Naive thymus-derived CD8-positive, alpha-beta T cell (primary cell): ENCODE measurements around the gene LTA. TPM values are rescaled to one million over a fixed set of nuclear protein-coding genes. Genes with fewer than 3 reads are reported as not detected.

Experiments used
- ATAC-seq, 2 donors: fragments of 150-1000 bp; cut with Tn5 transposase in 1 of 2; sonication (Bioruptor Pico), chemical (Tn5 transposase) in 1 of 2; 1 replicate in 1 of 2; 2 replicates in 1 of 2; pipeline ENCODE4 v1.10.0; 2021; ENCODE audit warnings: mild to moderate bottlenecking in 2 of 2, moderate library complexity in 2 of 2
- POLR2A ChIA-PET: fragments of 350-600 bp; sonication (Branson Sonifier 250); formaldehyde crosslinking; loops from one replicate; lab custom pipeline; 2021; ENCODE audit warnings: antibody characterized with exemption; lab: Charles Lee
- DNase-seq, 10 donors: peaks; one replicate each; pipeline versions ENCODE4 v3.0.0 to v3.0.0-alpha.2; 2020 to 2022
- H3K27ac Mint-ChIP-seq, 10 donors: one replicate each; pipeline ENCODE4 v1.8.0; 2020 to 2022; ENCODE audit warnings: mild to moderate bottlenecking in 10 of 10, mixed read lengths in 10 of 10, moderate library complexity in 4 of 10, inconsistent platforms in 1 of 10
- H3K27me3 Mint-ChIP-seq, 5 donors: one replicate each; pipeline ENCODE4 v1.8.0; 2021 to 2022; ENCODE audit warnings: mixed read lengths in 5 of 5
- H3K36me3 Mint-ChIP-seq, 3 donors: one replicate each; pipeline ENCODE4 v1.8.0; 2020 to 2022; ENCODE audit warnings: mixed read lengths in 3 of 3, mild to moderate bottlenecking in 2 of 3, inconsistent platforms in 1 of 3
- H3K4me1 Mint-ChIP-seq, 4 donors: one replicate each; pipeline ENCODE4 v1.8.0; 2021 to 2022; ENCODE audit warnings: mixed read lengths in 4 of 4
- H3K4me3 Mint-ChIP-seq, 10 donors: one replicate each; pipeline ENCODE4 v1.8.0; 2020 to 2022; ENCODE audit warnings: mild to moderate bottlenecking in 10 of 10, mixed read lengths in 10 of 10, moderate library complexity in 6 of 10, inconsistent platforms in 1 of 10
- H3K9me3 Mint-ChIP-seq, 9 donors: one replicate each; pipeline ENCODE4 v1.8.0; 2020 to 2022; ENCODE audit warnings: mixed read lengths in 9 of 9, mild to moderate bottlenecking in 3 of 9, inconsistent platforms in 1 of 9, moderate library complexity in 1 of 9
- polyA plus RNA-seq, 3 donors: library from polyadenylated mRNA; unstranded; fragments of 300-500 nt; fragmentation: Illumina TruSeq; gene quantifications; one replicate each; pipeline ENCODE4 v1.2.3, GENCODE V29; 2021
- total RNA-seq, 8 experiments: library from RNA in 2 of 8; stranded (reverse) in 2 of 8; gene quantifications; one replicate each; pipeline ENCODE4 v1.2.3 and lab custom pipeline; 2021 to 2026

Gene LTA
- total and polyA plus RNA-seq, 5 experiments from 2014 or later = 11.0 to 40.1 (median 16.2) TPM

DNA sequence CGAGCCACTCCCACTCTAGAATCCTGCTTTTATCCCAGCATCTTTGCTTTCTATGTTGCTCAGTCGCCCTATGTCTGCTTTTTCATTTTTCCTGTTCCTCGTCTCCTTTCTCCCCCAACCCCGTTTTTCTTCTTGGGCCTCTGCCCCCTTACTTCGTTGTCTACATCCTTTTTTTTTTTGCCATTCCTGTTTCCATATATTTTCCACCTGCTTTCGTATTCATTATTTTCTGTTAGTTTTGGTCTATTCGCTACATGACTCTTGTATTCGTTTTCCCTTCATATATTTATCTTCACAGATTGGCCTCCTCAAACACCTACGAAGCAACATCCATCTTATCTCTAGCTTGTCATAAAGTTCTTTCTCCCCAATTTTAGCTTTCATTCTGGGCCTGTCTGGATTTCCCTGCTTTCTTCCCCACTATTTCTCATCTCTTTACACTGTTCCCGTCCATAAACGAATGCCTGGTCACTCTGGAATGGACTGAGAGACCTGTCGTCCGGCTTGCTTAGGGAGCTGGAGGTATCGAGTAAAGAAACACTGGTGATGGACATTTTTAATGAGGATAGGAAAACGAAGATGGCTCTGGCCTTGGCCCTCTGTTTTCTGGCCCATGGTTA is 49.3 kb downstream of the LTA start:
- ATAC-seq (no peak), DNase-seq (peak in 1 of 10 donors; percentile 22)
- Mint-ChIP-seq H3K4me1 (peaks cover 22 to 46% (median 32%) of the 10 kb centered on the region in 4 donors), H3K9me3 (no peaks in the 10 kb centered on the region), H3K36me3 (peaks cover 0 to 44% (median 10%) of the 10 kb centered on the region in 3 donors), H3K27me3 (no peaks in the 10 kb centered on the region), H3K27ac (peak overlapping the region; percentile 90 to 97 (median 96)), H3K4me3 (peak overlapping the region; percentile 77 to 95 (median 91))
- POLR2A ChIA-PET = interaction anchor here (0.8 to 4.4 kb wide), 13 partner anchors 10 to 241 kb away, joined by 3 to 49 read pairs (median 5); partner anchors contain the start of genes BAG6, C6orf47, CSNK2B and GPANK1

DNA sequence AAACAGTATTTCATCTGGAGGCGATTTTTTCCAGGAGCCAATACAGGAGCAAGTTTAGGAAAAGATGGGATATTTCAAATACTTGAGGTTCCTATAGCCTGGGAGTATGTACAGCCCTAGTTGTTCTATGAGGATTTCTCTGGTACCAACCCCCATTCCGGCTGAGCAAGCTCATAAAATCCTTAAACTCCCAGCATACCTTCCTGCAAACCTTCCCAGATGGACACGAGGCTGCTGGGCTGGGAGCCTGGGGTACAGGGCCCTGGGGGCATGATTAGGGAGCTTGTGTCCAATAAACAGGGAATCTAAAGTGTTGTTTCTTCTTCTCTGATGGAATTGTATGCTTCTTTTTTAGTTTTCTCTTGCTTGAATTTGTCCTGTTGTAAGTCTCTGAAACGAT is 49.9 kb downstream of the LTA start:
- no peak for ATAC-seq
- Mint-ChIP-seq H3K4me1 (peaks cover 19 to 42% (median 28%) of the 10 kb centered on the region in 4 donors), H3K27ac (peak overlapping the region; percentile 90 to 97 (median 96)), H3K36me3 (peaks cover 0 to 50% (median 12%) of the 10 kb centered on the region in 3 donors), H3K9me3 (no peaks in the 10 kb centered on the region), H3K4me3 (peak overlapping the region; percentile 77 to 95 (median 91)), H3K27me3 (no peaks in the 10 kb centered on the region)
- no peak for DNase-seq
- POLR2A ChIA-PET = interaction anchor here (0.8 to 4.4 kb wide), 10 partner anchors 9 to 241 kb away, joined by 3 to 49 read pairs (median 9); partner anchors contain the start of genes BAG6, C6orf47, CSNK2B and GPANK1

GRCh38 chr6:31622684-31623091 is 50.6 kb downstream of the LTA start:
- Mint-ChIP-seq H3K27ac (peak overlapping the region; percentile 88 to 97 (median 96)), H3K9me3 (no peaks in the 10 kb centered on the region), H3K4me1 (peaks cover 24 to 38% (median 31%) of the 10 kb centered on the region in 4 donors), H3K4me3 (peak overlapping the region in 5 of 10 donors; percentile 8 to 94 (median 77)), H3K27me3 (no peaks in the 10 kb centered on the region), H3K36me3 (peaks cover 6 to 57% (median 18%) of the 10 kb centered on the region in 3 donors)
- POLR2A ChIA-PET = interaction anchor here (0.9 to 4.4 kb wide), 10 partner anchors 10 to 42 kb away, joined by 3 to 49 read pairs (median 10); partner anchors contain the start of genes BAG6, C6orf47, CSNK2B and GPANK1
- DNase-seq (no peak), ATAC-seq (no peak)

Other genes starting within 250 kb of the LTA start
Only the 30 nearest of the 34 such genes appear.
- gene HLA-B, start 215.1 kb upstream of the LTA start, total RNA-seq = 1,000 to 10,000 TPM; 5,337 to 5,382 TPM
- 1,000 to 10,000 TPM; 5,978 to 8,548 (median 7,722) TPM for gene HLA-B, start 215.1 kb upstream of the LTA start, polyA plus RNA-seq
- 10 to 100 TPM; 21.0 to 21.9 TPM for gene MICA, start 168.7 kb upstream of the LTA start, total RNA-seq
- 1 to 10 TPM; 3.7 to 5.8 (median 5.5) TPM for gene MICA, start 168.7 kb upstream of the LTA start, polyA plus RNA-seq
- gene MICB, start 74.1 kb upstream of the LTA start, total RNA-seq = 10 to 100 TPM; 12.3 to 13.8 TPM
- gene MICB, start 74.1 kb upstream of the LTA start, polyA plus RNA-seq = 1 to 10 TPM; 3.3 to 4.7 (median 3.8) TPM
- gene MCCD1, start 43.3 kb upstream of the LTA start, total RNA-seq = not detected
- not detected for gene MCCD1, start 43.3 kb upstream of the LTA start, polyA plus RNA-seq
- gene DDX39B, start 30.3 kb upstream of the LTA start, total RNA-seq = 100 to 1,000 TPM; 679 to 768 TPM
- 100 to 1,000 TPM in 1 of 3 donors, 10 to 100 TPM in 2; 53.6 to 104 (median 96.0) TPM for gene DDX39B, start 30.3 kb upstream of the LTA start, polyA plus RNA-seq
- gene ATP6V1G2, start 25.7 kb upstream of the LTA start, total RNA-seq = 1 to 10 TPM; 7.9 TPM
- under 1 TPM in 2 of 3 donors, not detected in 1; 0.55 to 0.56 TPM for gene ATP6V1G2, start 25.7 kb upstream of the LTA start, polyA plus RNA-seq
- 10 to 100 TPM; 14.1 to 15.2 TPM for gene NFKBIL1, start 24.7 kb upstream of the LTA start, total RNA-seq
- 10 to 100 TPM in 1 of 3 donors, 1 to 10 TPM in 2; 8.4 to 10.0 (median 8.5) TPM for gene NFKBIL1, start 24.7 kb upstream of the LTA start, polyA plus RNA-seq
- gene TNF, start 3.3 kb downstream of the LTA start, total RNA-seq = 1 to 10 TPM; 2.1 to 2.3 TPM
- gene TNF, start 3.3 kb downstream of the LTA start, polyA plus RNA-seq = under 1 TPM; 0.11 to 0.53 (median 0.37) TPM
- gene LTB, start 10.1 kb downstream of the LTA start, total RNA-seq = 100 to 1,000 TPM; 450 to 469 TPM
- gene LTB, start 10.1 kb downstream of the LTA start, polyA plus RNA-seq = 1,000 to 10,000 TPM in 2 of 3 donors, 100 to 1,000 TPM in 1; 707 to 1,760 (median 1,173) TPM
- 10 to 100 TPM; 13.7 to 19.1 TPM for gene LST1, start 14.0 kb downstream of the LTA start, total RNA-seq
- 10 to 100 TPM; 13.4 to 18.0 (median 15.0) TPM for gene LST1, start 14.0 kb downstream of the LTA start, polyA plus RNA-seq
- gene NCR3, start 20.7 kb downstream of the LTA start, total RNA-seq = 1 to 10 TPM; 8.5 to 8.8 TPM
- gene NCR3, start 20.7 kb downstream of the LTA start, polyA plus RNA-seq = 10 to 100 TPM; 54.3 to 86.3 (median 76.0) TPM
- gene AIF1, start 42.9 kb downstream of the LTA start, total RNA-seq = 10 to 100 TPM; 23.0 to 27.3 TPM
- 100 to 1,000 TPM; 145 to 242 (median 239) TPM for gene AIF1, start 42.9 kb downstream of the LTA start, polyA plus RNA-seq
- gene PRRC2A, start 48.4 kb downstream of the LTA start, total RNA-seq = 100 to 1,000 TPM; 227 to 230 TPM
- gene PRRC2A, start 48.4 kb downstream of the LTA start, polyA plus RNA-seq = 1 to 10 TPM; 4.5 to 7.1 (median 5.0) TPM
- 100 to 1,000 TPM; 244 to 258 TPM for gene BAG6, start 80.4 kb downstream of the LTA start, total RNA-seq
- gene BAG6, start 80.4 kb downstream of the LTA start, polyA plus RNA-seq = 10 to 100 TPM; 17.7 to 21.5 (median 21.1) TPM
- 1 to 10 TPM; 2.2 to 3.1 TPM for gene APOM, start 83.6 kb downstream of the LTA start, total RNA-seq
- 1 to 10 TPM; 5.0 to 8.0 (median 5.5) TPM for gene APOM, start 83.6 kb downstream of the LTA start, polyA plus RNA-seq
- gene C6orf47, start 88.5 kb downstream of the LTA start, total RNA-seq = 10 to 100 TPM; 24.9 to 26.3 TPM
- gene C6orf47, start 88.5 kb downstream of the LTA start, polyA plus RNA-seq = 10 to 100 TPM; 17.0 to 36.7 (median 21.3) TPM
- gene GPANK1, start 92.7 kb downstream of the LTA start, total RNA-seq = 10 to 100 TPM; 26.6 to 27.9 TPM
- 10 to 100 TPM; 20.8 to 22.9 (median 21.2) TPM for gene GPANK1, start 92.7 kb downstream of the LTA start, polyA plus RNA-seq
- 100 to 1,000 TPM; 131 to 133 TPM for gene CSNK2B, start 93.8 kb downstream of the LTA start, total RNA-seq
- 100 to 1,000 TPM; 214 to 230 (median 217) TPM for gene CSNK2B, start 93.8 kb downstream of the LTA start, polyA plus RNA-seq
- 10 to 100 TPM; 44.1 to 48.8 TPM for gene LY6G5B, start 97.7 kb downstream of the LTA start, total RNA-seq
- under 1 TPM in 1 of 3 donors, not detected in 2; 0.25 TPM for gene LY6G5B, start 97.7 kb downstream of the LTA start, polyA plus RNA-seq
- 1 to 10 TPM; 4.4 to 5.5 TPM for gene LY6G5C, start 108.8 kb downstream of the LTA start, total RNA-seq
- 1 to 10 TPM; 4.6 to 7.9 (median 7.6) TPM for gene LY6G5C, start 108.8 kb downstream of the LTA start, polyA plus RNA-seq
- 10 to 100 TPM; 58.4 to 59.9 TPM for gene ABHD16A, start 131.0 kb downstream of the LTA start, total RNA-seq
- gene ABHD16A, start 131.0 kb downstream of the LTA start, polyA plus RNA-seq = 10 to 100 TPM; 26.9 to 35.5 (median 34.1) TPM
- gene LY6G6F, start 134.6 kb downstream of the LTA start, total RNA-seq = not detected
- not detected for gene LY6G6F, start 134.6 kb downstream of the LTA start, polyA plus RNA-seq
- gene LY6G6D, start 143.1 kb downstream of the LTA start, total RNA-seq = not detected
- not detected for gene LY6G6D, start 143.1 kb downstream of the LTA start, polyA plus RNA-seq
- gene LY6G6C, start 149.5 kb downstream of the LTA start, total RNA-seq = not detected
- gene LY6G6C, start 149.5 kb downstream of the LTA start, polyA plus RNA-seq = not detected
- gene MPIG6B, start 151.1 kb downstream of the LTA start, total RNA-seq = 1 to 10 TPM; 1.4 to 1.9 TPM
- 1 to 10 TPM; 1.2 to 4.9 (median 1.3) TPM for gene MPIG6B, start 151.1 kb downstream of the LTA start, polyA plus RNA-seq
- 1 to 10 TPM; 3.1 to 5.1 TPM for gene DDAH2, start 157.0 kb downstream of the LTA start, total RNA-seq
- gene DDAH2, start 157.0 kb downstream of the LTA start, polyA plus RNA-seq = 10 to 100 TPM in 2 of 3 donors, 1 to 10 TPM in 1; 8.0 to 14.7 (median 10.3) TPM
- 10 to 100 TPM; 23.7 to 27.1 TPM for gene CLIC1, start 164.2 kb downstream of the LTA start, total RNA-seq
- gene CLIC1, start 164.2 kb downstream of the LTA start, polyA plus RNA-seq = 100 to 1,000 TPM in 2 of 3 donors, 10 to 100 TPM in 1; 95.1 to 345 (median 114) TPM
- gene MSH5, start 167.7 kb downstream of the LTA start, total RNA-seq = 1 to 10 TPM; 7.2 to 8.3 TPM
- 1 to 10 TPM in 2 of 3 donors, under 1 TPM in 1; 0.61 to 1.1 (median 1.1) TPM for gene MSH5, start 167.7 kb downstream of the LTA start, polyA plus RNA-seq
- 1 to 10 TPM; 1.6 to 2.1 TPM for gene SAPCD1, start 190.4 kb downstream of the LTA start, total RNA-seq
- not detected for gene SAPCD1, start 190.4 kb downstream of the LTA start, polyA plus RNA-seq
- under 1 TPM; 0.47 to 0.52 TPM for gene VWA7, start 205.0 kb downstream of the LTA start, total RNA-seq
- gene VWA7, start 205.0 kb downstream of the LTA start, polyA plus RNA-seq = under 1 TPM in 1 of 3 donors, not detected in 2; 0.34 TPM